Measurements from ENCODE around the gene MLYCD. TPM values are rescaled to one million over a fixed set of nuclear protein-coding genes. Genes with fewer than 3 reads are reported as not detected.

MLYCD gene
- total and polyA plus RNA-seq, 7 donors = 1.8 to 16.3 (median 9.3) TPM

DNA sequence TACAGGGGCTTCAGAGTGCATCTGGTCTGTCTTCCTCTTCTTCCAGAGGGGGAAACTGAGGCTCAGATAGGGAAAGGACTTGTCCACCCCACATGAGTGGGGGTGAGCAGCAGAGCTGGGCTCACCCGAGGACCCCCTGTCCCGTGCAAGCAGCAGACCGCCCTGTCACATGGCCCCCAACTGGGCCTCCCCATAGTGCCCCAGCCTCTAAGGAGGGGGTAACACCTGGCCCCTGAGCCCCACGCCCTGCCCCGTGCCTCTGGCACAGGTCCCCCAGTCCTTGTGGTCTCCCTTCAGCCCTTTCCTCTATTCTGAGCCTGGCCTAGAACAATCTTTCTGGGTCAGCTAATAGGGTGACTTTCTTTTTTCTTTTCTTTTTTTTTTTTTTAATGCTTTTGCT is 62.7 kb downstream of the MLYCD start:
- Histone ChIP-seq H3K27ac (no peak overlapping the region), H3K9me3 (no peaks in the 10 kb centered on the region), H3K4me1 (no peaks in the 10 kb centered on the region), H3K27me3 (no peaks in the 10 kb centered on the region), H3K36me3 (peaks cover 0 to 77% (median 13%) of the 10 kb centered on the region in 4 donors), H3K4me3 (no peak overlapping the region)
- no peak for TF ChIP-seq POLR2AphosphoS5 (IDR thresholded peaks at IDR 0.05)
- TF ChIP-seq EP300 (IDR thresholded peaks at IDR 0.05) = no peak
- TF ChIP-seq, protein P1, sequence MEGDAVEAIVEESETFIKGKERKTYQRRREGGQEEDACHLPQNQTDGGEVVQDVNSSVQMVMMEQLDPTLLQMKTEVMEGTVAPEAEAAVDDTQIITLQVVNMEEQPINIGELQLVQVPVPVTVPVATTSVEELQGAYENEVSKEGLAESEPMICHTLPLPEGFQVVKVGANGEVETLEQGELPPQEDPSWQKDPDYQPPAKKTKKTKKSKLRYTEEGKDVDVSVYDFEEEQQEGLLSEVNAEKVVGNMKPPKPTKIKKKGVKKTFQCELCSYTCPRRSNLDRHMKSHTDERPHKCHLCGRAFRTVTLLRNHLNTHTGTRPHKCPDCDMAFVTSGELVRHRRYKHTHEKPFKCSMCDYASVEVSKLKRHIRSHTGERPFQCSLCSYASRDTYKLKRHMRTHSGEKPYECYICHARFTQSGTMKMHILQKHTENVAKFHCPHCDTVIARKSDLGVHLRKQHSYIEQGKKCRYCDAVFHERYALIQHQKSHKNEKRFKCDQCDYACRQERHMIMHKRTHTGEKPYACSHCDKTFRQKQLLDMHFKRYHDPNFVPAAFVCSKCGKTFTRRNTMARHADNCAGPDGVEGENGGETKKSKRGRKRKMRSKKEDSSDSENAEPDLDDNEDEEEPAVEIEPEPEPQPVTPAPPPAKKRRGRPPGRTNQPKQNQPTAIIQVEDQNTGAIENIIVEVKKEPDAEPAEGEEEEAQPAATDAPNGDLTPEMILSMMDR (IDR thresholded peaks at IDR 0.05) = no peak
- no peak for TF ChIP-seq POLR2A (IDR thresholded peaks at IDR 0.05)
- intact Hi-C loops (cut with DNase I) = no loop called here
- no peak for DNase-seq
- WGBS, 2 donors = 84 to 89% methylated on average over 5 of the region's 5 CpGs

DNA sequence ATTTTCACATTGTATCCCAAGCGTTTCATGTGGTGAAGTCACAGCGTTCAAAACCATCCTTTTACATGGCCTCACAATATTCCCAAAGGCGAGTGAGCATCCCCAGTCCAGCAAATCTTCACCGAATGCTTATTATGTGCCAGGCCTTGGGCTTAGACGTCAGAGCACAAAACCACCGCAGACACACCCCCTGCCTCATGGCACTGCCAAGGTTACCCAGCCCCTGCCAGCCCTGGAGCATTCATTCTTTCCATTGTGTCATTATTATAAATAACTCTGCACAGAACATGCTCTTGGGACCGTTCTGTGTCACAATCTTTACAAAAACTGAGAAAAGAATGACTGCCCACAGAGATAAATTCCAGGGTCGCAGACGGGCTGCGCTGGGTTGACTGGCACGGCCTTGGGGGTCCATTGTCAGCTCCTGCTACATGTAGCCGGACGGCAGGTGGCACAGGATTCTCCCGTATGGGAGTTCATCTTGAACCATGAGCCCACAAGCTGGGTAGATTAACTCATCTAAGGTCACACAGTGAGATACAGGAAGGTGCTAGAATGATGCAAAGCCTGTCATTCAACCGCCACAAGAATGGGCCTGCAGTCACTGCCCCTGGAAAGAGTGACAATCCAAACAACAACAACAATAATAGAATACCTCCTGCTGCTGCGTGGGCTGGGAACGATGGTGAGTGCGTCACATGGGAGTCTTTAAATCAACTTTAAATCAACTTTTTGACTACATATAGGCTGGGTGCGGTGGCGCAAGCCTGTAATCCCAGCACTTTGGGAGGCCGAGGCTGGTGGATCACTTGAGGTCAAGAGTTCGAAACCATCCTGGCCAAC is 64.6 kb downstream of the MLYCD start:
- Histone ChIP-seq H3K27me3 (peaks cover 0 to 6% (median 0%) of the 10 kb centered on the region in 3 donors), H3K4me3 (no peak overlapping the region), H3K4me1 (peaks cover 0 to 5% (median 2%) of the 10 kb centered on the region in 4 donors), H3K9me3 (no peaks in the 10 kb centered on the region), H3K36me3 (peaks cover 0 to 72% (median 11%) of the 10 kb centered on the region in 4 donors), H3K27ac (no peak overlapping the region)
- 88 to 93% methylated on average over 22 of the region's 22 CpGs for WGBS, 2 donors
- DNase-seq = no peak
- intact Hi-C loops (cut with DNase I) = no loop called here
- TF ChIP-seq, protein P1 (IDR thresholded peaks at IDR 0.05) = no peak
- no peak for TF ChIP-seq EP300 (IDR thresholded peaks at IDR 0.05)
- no peak for TF ChIP-seq POLR2AphosphoS5 (IDR thresholded peaks at IDR 0.05)
- TF ChIP-seq POLR2A (IDR thresholded peaks at IDR 0.05) = no peak

DNA sequence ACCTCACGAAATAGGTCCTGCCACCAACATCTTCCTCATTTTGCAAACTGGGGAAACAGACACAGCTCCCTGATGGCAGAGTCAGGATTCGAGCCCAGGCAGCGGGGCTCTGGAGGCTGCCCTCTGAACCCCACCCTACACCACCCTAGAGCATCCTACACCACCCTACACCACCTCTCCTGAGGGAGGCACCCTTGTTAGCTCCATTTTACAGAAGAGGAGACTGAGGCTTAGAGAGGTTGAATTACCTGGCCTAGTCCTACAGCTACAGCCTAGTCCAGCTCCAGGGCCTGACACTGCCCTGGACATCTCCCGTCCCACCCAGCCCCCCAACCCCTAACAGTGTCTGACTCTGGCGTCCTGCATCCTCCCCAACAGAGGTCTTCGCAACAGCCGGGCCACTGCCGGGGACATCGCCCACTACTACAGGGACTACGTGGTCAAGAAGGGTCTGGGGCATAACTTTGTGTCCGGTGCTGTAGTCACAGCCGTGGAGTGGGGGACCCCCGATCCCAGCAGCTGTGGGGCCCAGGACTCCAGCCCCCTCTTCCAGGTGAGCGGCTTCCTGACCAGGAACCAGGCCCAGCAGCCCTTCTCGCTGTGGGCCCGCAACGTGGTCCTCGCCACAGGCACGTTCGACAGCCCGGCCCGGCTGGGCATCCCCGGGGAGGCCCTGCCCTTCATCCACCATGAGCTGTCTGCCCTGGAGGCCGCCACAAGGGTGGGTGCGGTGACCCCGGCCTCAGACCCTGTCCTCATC is 65.9 kb downstream of the MLYCD start:
- DNase-seq = no peak

DNA sequence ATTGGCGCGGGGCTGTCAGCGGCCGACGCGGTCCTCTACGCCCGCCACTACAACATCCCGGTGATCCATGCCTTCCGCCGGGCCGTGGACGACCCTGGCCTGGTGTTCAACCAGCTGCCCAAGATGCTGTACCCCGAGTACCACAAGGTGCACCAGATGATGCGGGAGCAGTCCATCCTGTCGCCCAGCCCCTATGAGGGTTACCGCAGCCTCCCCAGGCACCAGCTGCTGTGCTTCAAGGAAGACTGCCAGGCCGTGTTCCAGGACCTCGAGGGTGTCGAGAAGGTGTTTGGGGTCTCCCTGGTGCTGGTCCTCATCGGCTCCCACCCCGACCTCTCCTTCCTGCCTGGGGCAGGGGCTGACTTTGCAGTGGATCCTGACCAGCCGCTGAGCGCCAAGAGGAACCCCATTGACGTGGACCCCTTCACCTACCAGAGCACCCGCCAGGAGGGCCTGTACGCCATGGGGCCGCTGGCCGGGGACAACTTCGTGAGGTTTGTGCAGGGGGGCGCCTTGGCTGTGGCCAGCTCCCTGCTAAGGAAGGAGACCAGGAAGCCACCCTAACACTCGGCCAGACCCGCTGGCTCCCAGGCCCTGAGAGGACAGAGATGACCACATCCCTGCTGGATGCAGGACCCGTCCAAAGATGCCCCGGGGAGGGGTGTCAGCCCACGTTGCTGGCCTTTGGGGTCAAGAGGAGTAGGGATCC is 66.7 kb downstream of the MLYCD start:
- intact Hi-C loops (cut with DNase I) = loop anchor here (5.0 kb wide), 1 partner anchor 227 kb away; the partner anchor contains the start of gene ADAD2
- peaks cover 0 to 10% (median 4%) of the 10 kb centered on the region in 4 donors for H3K4me1 ChIP-seq
- no peaks in the 10 kb centered on the region for H3K9me3 ChIP-seq
- peaks cover 0 to 51% (median 4%) of the 10 kb centered on the region in 4 donors for H3K36me3 ChIP-seq
- TF ChIP-seq POLR2A (IDR thresholded peaks at IDR 0.05) (no peak), EP300 (IDR thresholded peaks at IDR 0.05) (no peak), POLR2AphosphoS5 (IDR thresholded peaks at IDR 0.05) (no peak)
- TF ChIP-seq, protein P1 (IDR thresholded peaks at IDR 0.05) = no peak
- peaks cover 8 to 18% (median 13%) of the 10 kb centered on the region in 3 donors for H3K27me3 ChIP-seq
- WGBS, 2 donors = 93% methylated on average over 36 of the region's 36 CpGs
- H3K4me3 ChIP-seq = no peak overlapping the region
- DNase-seq = no peak
- no peak overlapping the region for H3K27ac ChIP-seq

More for the DNA sequence above, 65.9 kb downstream of the MLYCD start:
- intact Hi-C loops (cut with DNase I) = loop anchor here (5.0 kb wide), 1 partner anchor 227 kb away; the partner anchor contains the start of gene ADAD2
- no peak for TF ChIP-seq POLR2AphosphoS5 (IDR thresholded peaks at IDR 0.05)
- no peak for TF ChIP-seq EP300 (IDR thresholded peaks at IDR 0.05)
- TF ChIP-seq, protein P1 (IDR thresholded peaks at IDR 0.05) = no peak
- TF ChIP-seq POLR2A (IDR thresholded peaks at IDR 0.05) = no peak
- Histone ChIP-seq H3K4me3 (no peak overlapping the region), H3K27ac (no peak overlapping the region), H3K9me3 (no peaks in the 10 kb centered on the region), H3K27me3 (peaks cover 8 to 18% (median 13%) of the 10 kb centered on the region in 3 donors), H3K4me1 (peaks cover 0 to 10% (median 4%) of the 10 kb centered on the region in 4 donors), H3K36me3 (peaks cover 0 to 58% (median 6%) of the 10 kb centered on the region in 4 donors)
- WGBS, 2 donors = 94 to 95% methylated on average over 26 of the region's 26 CpGs
